GM18873 (cell line): ENCODE measurements around the gene ST6GALNAC2.
"Not testable (repeated sequence)": the region's sequence is repeated elsewhere in the genome, so short reads cannot be mapped to it uniquely, and the experiment has no call there.

Source experiments
- ATAC-seq: cut with Tn5 transposase; IDR thresholded peaks from one replicate; pipeline ENCODE4 v1.9.1; 2021; ENCODE audit warnings: mild to moderate bottlenecking, moderate library complexity, moderate number of reproducible peaks; ENCODE audit not compliant: unreplicated experiment, low FRiP score

The ST6GALNAC2 gene

GRCh38 chr17:76543482-76543825 lies 42.2 kb downstream of the ST6GALNAC2 start:
- ATAC-seq = no peak

DNA sequence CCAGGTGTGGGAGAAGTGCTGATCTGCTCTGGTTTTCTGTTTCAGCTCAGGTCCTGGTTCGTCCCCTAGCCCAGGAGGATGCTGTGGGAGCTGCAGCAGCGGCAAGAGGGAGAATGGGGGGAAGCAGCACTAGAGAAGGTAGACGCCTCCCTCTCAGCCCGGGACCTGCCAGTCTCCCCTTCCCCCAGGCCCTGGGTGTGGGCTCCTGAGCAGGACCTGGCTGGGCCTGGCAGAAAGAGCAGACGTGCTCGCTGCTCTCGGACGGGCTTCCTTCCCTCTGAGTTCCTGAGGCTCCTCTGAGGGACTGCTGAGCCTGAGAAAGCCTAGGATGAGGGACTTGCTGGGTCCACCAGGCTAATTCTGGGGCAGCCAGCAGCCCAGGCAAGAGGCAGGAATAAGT lies 42.7 kb downstream of the ST6GALNAC2 start:
- no peak for ATAC-seq

- ATAC-seq = no peak
Observed at GRCh38 chr17:76542566-76542971, 43.1 kb downstream of the ST6GALNAC2 start.

GRCh38 chr17:76541739-76542454 lies 43.8 kb downstream of the ST6GALNAC2 start:
- ATAC-seq = no peak

DNA sequence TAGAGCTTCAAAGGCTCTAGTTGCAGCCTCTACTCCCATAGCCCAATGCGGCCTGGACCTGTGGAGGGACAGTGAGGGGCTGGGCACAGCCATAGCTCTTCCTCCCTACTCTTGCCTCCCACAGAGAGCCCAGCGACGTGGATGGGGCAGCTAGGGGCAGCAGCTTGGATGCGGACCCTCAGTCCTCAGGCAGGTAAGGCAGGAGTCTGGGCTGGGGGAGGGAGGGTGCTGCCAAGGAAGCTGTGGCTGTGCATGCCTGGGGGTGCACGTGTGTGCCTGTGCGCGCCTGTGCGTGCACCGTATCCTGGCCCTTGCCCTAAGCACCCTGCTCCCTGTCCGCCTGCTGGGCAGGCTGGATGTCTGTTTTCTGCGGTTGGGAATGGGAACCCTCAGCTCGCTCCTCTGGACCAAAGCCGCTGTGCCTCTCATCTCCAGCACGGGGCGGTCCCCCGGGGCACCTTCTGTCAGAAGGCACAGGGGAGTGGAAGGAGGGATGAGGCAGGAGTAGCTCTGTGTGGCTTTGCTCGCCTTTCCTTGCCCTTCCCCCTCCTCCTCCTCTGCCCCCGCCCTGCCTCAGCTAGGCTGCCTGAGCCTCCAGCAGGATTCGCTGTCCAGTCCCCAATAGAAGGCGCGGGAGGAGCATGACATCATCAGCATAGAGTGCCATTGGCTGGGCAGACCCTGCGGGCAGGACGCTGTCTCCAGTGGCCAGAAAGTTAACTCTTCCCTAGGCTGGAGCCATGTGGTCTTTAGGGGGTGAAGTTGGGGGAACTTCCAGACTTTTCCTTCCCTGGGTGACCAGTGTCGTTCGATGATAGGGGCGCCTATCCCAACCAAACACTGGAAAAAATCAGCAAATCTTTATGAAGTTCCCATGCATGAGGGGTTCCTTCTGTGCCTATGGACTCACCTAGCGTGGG lies 45.0 kb downstream of the ST6GALNAC2 start:
- ATAC-seq = no peak

- no peak for ATAC-seq
Observed at GRCh38 chr17:76539631-76540271, 45.9 kb downstream of the ST6GALNAC2 start, which contains the start of gene PRCD. Gene PRCD (plus strand): TSS chr17:76540044. CDS start chr17:76540142, 98 bp downstream.

DNA sequence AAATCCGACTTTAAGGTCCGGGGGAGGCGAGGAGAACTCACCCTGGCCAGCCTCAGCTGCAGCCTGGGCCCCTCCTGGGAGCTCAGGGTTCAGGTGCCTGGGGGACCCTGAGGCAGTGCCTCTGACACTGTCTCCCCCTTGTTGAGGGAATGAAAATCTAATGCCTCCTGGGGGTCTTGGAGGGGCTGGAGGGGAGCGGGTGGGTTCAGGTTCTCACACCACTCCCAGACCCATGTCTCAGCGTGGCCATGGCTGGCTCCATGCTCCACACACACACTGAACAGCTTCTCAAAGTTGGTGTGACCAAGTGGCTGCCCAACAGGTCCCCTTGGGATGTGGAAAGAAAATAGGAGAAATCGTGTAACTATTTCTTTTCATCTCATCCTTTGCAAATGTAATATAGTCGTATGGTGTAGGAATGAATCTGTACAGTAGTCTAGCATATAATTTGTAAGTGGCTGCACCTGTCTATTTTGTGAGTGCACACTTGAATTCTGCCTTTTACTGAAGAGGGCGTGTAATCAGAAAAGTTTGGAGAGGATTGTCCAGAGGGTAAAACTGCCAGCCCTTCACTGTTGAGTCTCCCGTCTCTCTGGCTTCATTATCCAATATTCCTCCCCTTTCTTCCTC lies 46.6 kb downstream of the ST6GALNAC2 start:
- no peak for ATAC-seq

DNA sequence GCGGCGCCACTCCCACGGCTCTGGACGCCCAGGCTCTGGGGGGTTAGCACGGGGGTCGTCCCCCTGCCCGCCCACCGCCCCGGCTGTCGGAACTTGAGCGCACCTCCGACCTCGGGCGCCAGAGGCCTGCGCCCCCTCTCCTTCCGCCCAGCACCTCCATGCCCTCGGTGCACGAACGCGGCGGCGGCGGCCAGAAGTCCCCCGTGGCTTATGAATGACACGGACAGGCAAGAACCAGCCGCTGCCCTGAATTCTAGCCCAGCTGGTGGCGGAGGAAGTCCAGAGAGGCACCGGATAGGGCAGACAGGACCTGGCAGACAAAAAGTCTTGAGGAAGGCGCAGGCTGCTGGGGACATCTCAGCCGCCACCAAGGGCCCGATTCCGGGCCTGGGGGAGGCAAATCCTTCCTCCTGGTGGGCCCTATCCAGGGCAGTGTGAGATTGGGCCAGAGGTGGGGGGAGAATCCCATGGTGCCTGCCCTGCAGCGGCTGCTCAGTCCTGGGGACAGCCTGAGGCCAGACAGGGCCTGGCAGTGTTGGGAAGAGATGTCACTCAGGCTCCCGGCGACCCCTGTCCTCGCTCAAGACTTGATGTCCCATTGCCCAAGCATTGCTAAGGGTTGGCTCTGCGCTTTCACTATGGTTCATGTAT lies 47.3 kb downstream of the ST6GALNAC2 start:
- no peak for ATAC-seq

DNA sequence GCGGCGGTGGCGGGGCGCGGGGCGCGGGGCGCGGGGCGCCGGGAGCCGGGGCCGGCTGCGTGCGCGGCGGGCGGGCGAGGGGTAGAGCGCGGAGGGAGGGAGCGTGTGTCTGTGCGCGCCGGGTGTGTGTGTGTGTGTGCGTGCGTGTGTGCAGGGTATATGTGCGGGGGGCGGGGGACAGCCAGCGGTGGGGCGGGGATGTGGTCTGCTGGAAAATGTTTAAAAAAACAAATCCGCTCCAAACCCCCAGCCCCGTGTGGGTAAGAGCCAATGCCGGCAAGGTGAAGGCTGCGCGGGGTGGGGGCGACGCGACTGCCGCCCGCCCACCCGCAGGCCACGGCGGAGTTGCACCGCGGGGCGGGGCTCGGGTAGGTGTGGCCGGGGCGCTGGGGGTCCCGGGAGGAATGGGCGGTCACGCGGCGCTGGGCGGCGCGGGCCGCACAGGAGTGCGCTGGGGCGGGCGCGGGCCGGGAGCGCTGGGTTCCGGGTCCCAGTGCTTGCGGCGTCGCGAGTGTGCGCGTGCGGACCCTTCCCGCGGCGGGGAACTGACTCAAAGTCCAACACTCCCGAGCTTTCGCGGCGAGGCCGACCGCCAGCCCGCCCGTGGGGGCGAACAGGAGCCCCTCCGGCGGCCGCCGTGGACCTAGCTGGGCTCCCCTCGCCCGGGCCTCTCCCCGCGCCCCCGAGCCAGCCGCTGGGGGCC lies 47.9 kb downstream of the ST6GALNAC2 start, which contains the start of gene CYGB:
Gene CYGB, minus strand, starts transcription at position 132 of the 703 bp plus-strand sequence. CDS start 167 bp downstream, outside the sequence.
- ATAC-seq = no peak

DNA sequence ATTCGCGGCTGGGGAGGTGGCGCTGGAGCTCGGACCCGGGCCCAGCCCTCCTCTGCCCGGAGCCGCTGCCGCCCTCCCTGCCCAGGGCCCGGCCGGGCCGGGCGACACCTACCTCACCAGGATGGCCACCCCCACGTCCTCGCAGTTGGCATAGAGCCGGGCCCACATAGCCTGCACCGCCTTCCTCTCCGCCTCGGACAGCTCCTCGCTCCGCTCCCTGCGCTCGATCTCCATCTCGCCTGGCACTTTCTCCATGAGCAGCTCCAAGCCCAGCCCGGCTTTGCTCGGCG lies 48.4 kb downstream of the ST6GALNAC2 start:
- ATAC-seq = no peak

GRCh38 chr17:76536511-76537287 lies 49.0 kb downstream of the ST6GALNAC2 start:
- no peak for ATAC-seq

GRCh38 chr17:76535788-76536510 lies 49.7 kb downstream of the ST6GALNAC2 start:
- ATAC-seq = no peak

GRCh38 chr17:76534831-76535732 lies 50.6 kb downstream of the ST6GALNAC2 start:
- ATAC-seq = no peak

DNA sequence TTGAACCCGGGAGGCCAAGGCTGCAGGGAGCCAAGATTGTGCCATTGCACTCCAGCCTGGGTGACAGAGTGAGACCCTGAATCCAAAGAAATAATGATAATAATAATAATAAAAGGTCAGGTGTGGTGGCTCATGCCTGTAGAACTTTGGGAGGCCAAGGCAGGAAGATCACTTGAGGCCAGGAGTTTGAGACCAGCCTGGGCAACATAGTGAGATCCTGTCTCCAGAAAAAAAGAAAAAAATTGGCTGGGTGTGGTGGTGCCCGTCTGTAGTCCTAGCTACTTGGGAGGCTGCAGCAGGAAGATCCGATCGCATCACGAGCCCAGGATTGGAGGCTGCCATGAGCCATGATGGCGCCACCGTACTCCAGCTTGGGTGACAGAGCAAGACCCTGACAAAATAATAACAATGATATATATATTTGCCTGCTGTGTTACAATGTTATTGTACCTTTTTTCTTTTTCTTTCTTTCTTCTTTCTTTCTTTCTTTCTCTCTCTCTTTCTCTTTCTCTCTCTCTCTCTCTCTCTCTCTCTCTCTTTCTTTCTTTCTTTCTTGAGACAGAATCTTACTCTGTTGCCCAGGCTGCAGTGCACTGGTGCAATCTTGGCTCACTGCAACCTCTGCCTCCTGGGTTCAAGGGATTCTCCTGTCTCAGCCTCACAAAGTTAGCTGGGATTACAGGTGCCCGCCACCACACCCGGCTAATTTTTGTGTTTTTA lies 51.9 kb downstream of the ST6GALNAC2 start:
- ATAC-seq = not testable (repeated sequence)

DNA sequence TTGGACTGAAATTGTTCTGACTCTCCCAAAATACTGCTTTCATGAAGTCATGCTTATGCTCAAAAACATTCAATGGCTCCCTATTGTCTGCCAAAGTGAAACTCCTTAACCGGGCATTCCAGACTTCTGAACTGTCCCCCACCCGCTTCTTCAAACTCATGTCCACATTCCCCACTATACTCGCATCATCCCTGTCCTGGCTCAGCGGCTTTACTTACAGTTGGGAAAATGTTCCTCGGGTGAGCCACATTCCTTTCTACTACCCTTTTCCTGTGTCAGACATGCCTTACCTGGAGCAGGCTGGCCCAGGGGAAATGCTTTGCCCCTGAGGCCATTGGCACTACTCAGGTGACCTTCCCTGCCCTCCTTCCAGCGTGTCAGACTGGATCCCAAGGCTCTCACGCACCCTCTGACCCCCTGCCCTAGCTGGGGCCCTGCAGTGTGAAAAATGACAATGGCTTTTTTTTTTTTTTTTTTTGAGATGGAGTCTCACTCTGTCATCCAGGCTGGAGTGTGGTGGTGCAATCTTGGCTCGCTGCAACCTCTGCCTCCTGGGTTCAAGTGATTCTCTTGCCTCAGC lies 53.5 kb downstream of the ST6GALNAC2 start:
- no peak for ATAC-seq

- ATAC-seq = no peak
Observed at GRCh38 chr17:76531486-76532038, 54.1 kb downstream of the ST6GALNAC2 start.
